AG04450 (cell line): ENCODE data around the gene RHOBTB3. TPM values are rescaled to one million over a fixed set of nuclear protein-coding genes. Genes with fewer than 3 reads are reported as not detected.

Experiments used
- CTCF ChIA-PET: fragments of 300-600, 350-600 bp; formaldehyde crosslinking; extraction: SDS; loops from one replicate; lab custom pipeline; 2022; ENCODE audit warnings: antibody characterized with exemption, inconsistent platforms; lab: Charles Lee
- POLR2A ChIA-PET: fragments of 350-600 bp; formaldehyde crosslinking; extraction: SDS; loops from one replicate; lab custom pipeline; 2021; ENCODE audit warnings: antibody characterized with exemption, inconsistent platforms; lab: Yijun Ruan, JAX
- DNase-seq: peaks from one replicate; pipeline ENCODE4 v3.0.0-alpha.2; 2011; ENCODE audit warnings: low read depth, low spot score
- H3K27ac ChIP-seq: one replicate; pipeline ENCODE4 v1.5.1; 2012; ENCODE audit warnings: low read depth, low read length, control low read depth
- H3K27me3 ChIP-seq: one replicate; pipeline ENCODE4 v1.6.0; 2012; ENCODE audit warnings: low read length; ENCODE audit not compliant: control insufficient read depth, insufficient read depth
- H3K4me3 ChIP-seq: 2 replicates; pipeline ENCODE4 v1.5.1; 2011; ENCODE audit warnings: mild to moderate bottlenecking, low read depth, low read length, control low read depth
- H3K9me3 ChIP-seq: 2 replicates; pipeline ENCODE4 v1.5.1; 2012; ENCODE audit warnings: low read length; ENCODE audit not compliant: control insufficient read depth, insufficient read depth
- CTCF ChIP-seq: IDR thresholded peaks from 2 replicates; pipeline ENCODE4 v1.5.1; 2011; ENCODE audit warnings: low read depth, low read length, control low read depth, inconsistent platforms
- polyA plus RNA-seq: library from polyadenylated mRNA; depleted of rRNA; stranded (reverse); fragments of >200 nt; gene quantifications from 2 replicates; pipeline ENCODE4 v1.2.3, GENCODE V29; 2011

The RHOBTB3 gene
- polyA plus RNA-seq, 1 experiment, result 360 TPM

GRCh38 chr5:95825495-95825894, 94.4 kb downstream of the RHOBTB3 start:
- Histone ChIP-seq H3K9me3 (no peaks in the 10 kb centered on the region; the same call in 1 of the 2 replicates), H3K4me3 (no peak overlapping the region), H3K27me3 (no peaks in the 10 kb centered on the region), H3K27ac (no peak overlapping the region)
- no peak for TF ChIP-seq CTCF
- POLR2A ChIA-PET, result no interaction called here
- DNase-seq, result no peak
- CTCF ChIA-PET, result no interaction called here

GRCh38 chr5:95826949-95827891, 96.1 kb downstream of the RHOBTB3 start:
- DNase-seq, result no peak
- Histone ChIP-seq H3K27ac (no peak overlapping the region), H3K9me3 (no peaks in the 10 kb centered on the region; the same call in 1 of the 2 replicates), H3K27me3 (no peaks in the 10 kb centered on the region), H3K4me3 (no peak overlapping the region)
- TF ChIP-seq CTCF, result no peak
- ChIA-PET CTCF (no interaction called here), POLR2A (no interaction called here)

GRCh38 chr5:95827892-95828246, 96.7 kb downstream of the RHOBTB3 start:
- no peak overlapping the region for H3K27ac ChIP-seq
- H3K27me3 ChIP-seq, result no peaks in the 10 kb centered on the region
- POLR2A ChIA-PET, result no interaction called here
- CTCF ChIA-PET, result interaction anchor here (0.8 to 1.3 kb wide), 3 partner anchors 19 to 164 kb away, joined by 3 to 4 read pairs (median 4); no protein-coding TSS in a partner anchor
- no peaks in the 10 kb centered on the region; the same call in 1 of the 2 replicates for H3K9me3 ChIP-seq
- no peak overlapping the region for H3K4me3 ChIP-seq
- DNase-seq, result no peak
- TF ChIP-seq CTCF, result no peak

GRCh38 chr5:95830226-95830625, 99.1 kb downstream of the RHOBTB3 start:
- ChIA-PET CTCF (no interaction called here), POLR2A (no interaction called here)
- DNase-seq, result no peak
- Histone ChIP-seq H3K27me3 (no peaks in the 10 kb centered on the region), H3K4me3 (no peak overlapping the region), H3K27ac (no peak overlapping the region), H3K9me3 (no peaks in the 10 kb centered on the region; the same call in 1 of the 2 replicates)
- TF ChIP-seq CTCF, result no peak

GRCh38 chr5:95832664-95833063, 101.5 kb downstream of the RHOBTB3 start:
- CTCF ChIA-PET, result interaction anchor here (1.2 to 1.6 kb wide), 2 partner anchors 14 to 15 kb away, joined by 3 to 4 read pairs; no protein-coding TSS in a partner anchor
- no peak for DNase-seq
- POLR2A ChIA-PET, result no interaction called here

More at GRCh38 chr5:95832664-95833063, 101.5 kb downstream of the RHOBTB3 start:
- Histone ChIP-seq H3K27ac (no peak overlapping the region), H3K27me3 (no peaks in the 10 kb centered on the region), H3K4me3 (no peak overlapping the region), H3K9me3 (no peaks in the 10 kb centered on the region; the same call in 1 of the 2 replicates)
- no peak for TF ChIP-seq CTCF
